SK-N-SH (cell line): Measurements from ENCODE around the gene CLASP2. TPM values are rescaled to one million over a fixed set of nuclear protein-coding genes. Genes with fewer than 3 reads are reported as not detected.

Experiments used
- CTCF ChIA-PET: fragments of 300-600, 350-600 bp; formaldehyde crosslinking; extraction: SDS; loops from one replicate; lab custom pipeline; 2021; lab: Yijun Ruan, JAX
- POLR2A ChIA-PET: fragments of 350-600 bp; sonication (Branson Sonifier 250); formaldehyde crosslinking; extraction: SDS; loops from one replicate; lab custom pipeline; 2020; ENCODE audit warnings: antibody characterized with exemption, inconsistent platforms; lab: Yijun Ruan, JAX
- DNase-seq: peaks from one replicate; pipeline ENCODE4 v3.0.0; 2012
- H2AFZ ChIP-seq: fragments of 200-600 bp; sonication (generic); 2 replicates; pipeline ENCODE4 v1.8.1; 2016; ENCODE audit warnings: antibody characterized with exemption, mild to moderate bottlenecking, low read depth
- H3F3A ChIP-seq: fragments of 200-600 bp; sonication (generic); replicated peaks from 2 replicates; pipeline ENCODE3; 2016; ENCODE audit warnings: antibody characterized with exemption, mild to moderate bottlenecking; ENCODE audit not compliant: insufficient read depth
- H3K27ac ChIP-seq, 2 experiments: fragments of 200-500 bp in 1 of 2; fragments of 200-600 bp in 1 of 2; sonication (Bioruptor generic) in 1 of 2; sonication (generic), shearing (Covaris generic) in 1 of 2; 2 replicates each; pipeline versions ENCODE4 v1.5.1 to v1.6.1; 2014 to 2016; ENCODE audit warnings: low read depth in 2 of 2, inconsistent platforms in 1 of 2, low read length in 1 of 2, mild to moderate bottlenecking in 1 of 2, mixed read lengths in 1 of 2
- H3K27me3 ChIP-seq: fragments of 200-600 bp; sonication (generic), shearing (Covaris generic); 2 replicates; pipeline ENCODE4 v1.6.1; 2016; ENCODE audit warnings: mixed run types; ENCODE audit not compliant: insufficient read depth
- H3K36me3 ChIP-seq, 2 experiments: fragments of 200-500 bp in 1 of 2; fragments of 200-600 bp in 1 of 2; sonication (Bioruptor generic) in 1 of 2; sonication (generic) in 1 of 2; replicated peaks in 1 of 2; 2 replicates each; pipeline versions ENCODE3 to v1.5.1; 2014 to 2016; ENCODE audit warnings: low read length in 1 of 2, mild to moderate bottlenecking in 1 of 2; ENCODE audit not compliant: insufficient read depth in 2 of 2, control insufficient read depth in 1 of 2
- H3K4me1 ChIP-seq, 2 experiments: fragments of 200-500 bp in 1 of 2; fragments of 200-600 bp in 1 of 2; sonication (Bioruptor generic) in 1 of 2; sonication (generic), shearing (Covaris generic) in 1 of 2; 2 replicates each; pipeline versions ENCODE4 v1.5.1 to v1.6.1; 2014 to 2016; ENCODE audit warnings: low read depth in 1 of 2, low read length in 1 of 2, mixed run types in 1 of 2; ENCODE audit not compliant: insufficient read depth in 2 of 2, control insufficient read depth in 1 of 2
- H3K4me2 ChIP-seq: fragments of 200-600 bp; sonication (generic), shearing (Covaris generic); 2 replicates; pipeline ENCODE4 v1.6.1; 2017; ENCODE audit warnings: mixed run types
- H3K4me3 ChIP-seq, 2 experiments: fragments of 200-500 bp in 1 of 2; fragments of 200-600 bp in 1 of 2; sonication (Bioruptor generic) in 1 of 2; sonication (generic), shearing (Covaris generic) in 1 of 2; 2 replicates each; pipeline versions ENCODE4 v1.5.1 to v1.8.1; 2014 to 2016; ENCODE audit warnings: low read depth in 2 of 2, inconsistent platforms in 1 of 2, low read length in 1 of 2, mild to moderate bottlenecking in 1 of 2, mixed read lengths in 1 of 2, moderate library complexity in 1 of 2
- H3K79me2 ChIP-seq: fragments of 200-600 bp; sonication (generic); 2 replicates; pipeline ENCODE4 v1.8.1; 2017; ENCODE audit warnings: mild to moderate bottlenecking; ENCODE audit not compliant: insufficient read depth
- H3K9ac ChIP-seq: fragments of 200-600 bp; sonication (generic); 2 replicates; pipeline ENCODE4 v1.6.1; 2017; ENCODE audit warnings: mixed run types
- H3K9me2 ChIP-seq: fragments of 200-600 bp; sonication (generic); 2 replicates; pipeline ENCODE4 v1.6.1; 2017; ENCODE audit warnings: mixed run types
- H3K9me3 ChIP-seq: fragments of 200-600 bp; sonication (generic); 2 replicates; pipeline ENCODE4 v1.6.1; 2017; ENCODE audit warnings: mixed run types, mild to moderate bottlenecking, moderate library complexity
- H4K20me1 ChIP-seq: fragments of 200-600 bp; sonication (generic); 2 replicates; pipeline ENCODE4 v1.6.1; 2017; ENCODE audit warnings: mild to moderate bottlenecking, mixed run types; ENCODE audit not compliant: insufficient read depth
- EP300 ChIP-seq, 2 experiments: IDR thresholded peaks; 2 replicates each; pipeline versions ENCODE4 v1.4.0 to v1.6.1; 2012; ENCODE audit warnings: borderline replicate concordance in 1 of 2, low read depth in 1 of 2, low read length in 1 of 2
- FOSL2 ChIP-seq: IDR thresholded peaks from 2 replicates; pipeline ENCODE4 v1.4.0; 2012; ENCODE audit warnings: low read depth, mild to moderate bottlenecking, moderate library complexity, borderline replicate concordance
- JUND ChIP-seq: IDR thresholded peaks from 2 replicates; pipeline ENCODE4 v1.4.0; 2012
- MEF2A ChIP-seq: IDR thresholded peaks from 2 replicates; pipeline ENCODE4 v1.4.0; 2012; ENCODE audit warnings: low read depth, borderline replicate concordance
- NFIC ChIP-seq: IDR thresholded peaks from 2 replicates; pipeline ENCODE4 v1.4.0; 2012; ENCODE audit warnings: borderline replicate concordance
- PBX3 ChIP-seq: IDR thresholded peaks from 2 replicates; pipeline ENCODE4; 2012
- RFX5 ChIP-seq: IDR thresholded peaks from 2 replicates; pipeline ENCODE4 v1.6.1; 2012; ENCODE audit warnings: mild to moderate bottlenecking, improper control_type of control experiment, low read length
- TCF12 ChIP-seq: IDR thresholded peaks from 2 replicates; pipeline ENCODE4 v1.4.0; 2012
- WGBS: methylation state at CpG from one replicate; pipeline ENCODE4 v1.1.6; 2017; ENCODE audit warnings: low lambda C conversion rate; 5-methylcytosine and 5-hydroxymethylcytosine counted together
- polyA plus RNA-seq, 3 experiments: library from polyadenylated mRNA; depleted of rRNA; stranded (reverse); fragments of >200 nt; gene quantifications; 2 replicates each; pipeline ENCODE4 v1.2.3, GENCODE V29; 2012
- TF ChIP-seq, protein P1 (sequence below): fragments of 150-350 bp; IDR thresholded peaks from 2 replicates; pipeline ENCODE4 v1.6.1; 2016; ENCODE audit warnings: mild to moderate bottlenecking, low read depth, low read length

CLASP2 gene
- polyA plus RNA-seq, 1 of the 3 experiments (the other 2 are of a cell fraction), result 13.2 TPM

DNA sequence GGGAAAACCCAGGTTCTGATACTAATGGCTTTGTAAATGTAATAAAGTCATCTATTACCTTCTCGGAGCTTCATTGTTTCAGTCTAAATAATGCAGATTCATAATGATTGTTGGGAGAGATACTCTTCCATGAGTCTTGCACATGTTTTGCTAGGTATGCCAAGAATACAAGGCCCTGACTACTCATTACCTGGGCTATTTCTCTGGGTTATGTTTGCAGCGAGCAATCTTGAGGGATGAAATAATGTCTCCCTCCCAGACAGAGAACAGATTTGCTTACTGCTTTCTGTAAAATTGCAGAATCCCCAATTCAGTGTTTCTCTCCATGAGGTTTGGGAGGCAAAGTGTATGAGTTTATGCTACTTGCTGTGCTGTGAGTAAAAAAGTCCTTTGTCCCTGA, 6.2 kb upstream of the CLASP2 start:
- Histone ChIP-seq H2AFZ (no peak overlapping the region), H3K9ac (no peak overlapping the region), H3K4me1 (peaks cover 0 to 5% of the 10 kb centered on the region in 2 experiments; a peak in 2 of 4 replicates), H3K27me3 (no peaks in the 10 kb centered on the region), H3K36me3 (no peaks in the 10 kb centered on the region), H3K79me2 (no peaks in the 10 kb centered on the region), H3K9me2 (no peaks in the 10 kb centered on the region), H3K4me3 (no peak overlapping the region), H3K27ac (no peak overlapping the region), H3F3A (peaks cover 15% of the 10 kb centered on the region), H3K4me2 (no peak overlapping the region), H3K9me3 (no peaks in the 10 kb centered on the region), H4K20me1 (no peaks in the 10 kb centered on the region)
- POLR2A ChIA-PET, result no interaction called here
- 95% methylated on average over 2 of the region's 2 CpGs for WGBS
- CTCF ChIA-PET, result no interaction called here
- TF ChIP-seq NFIC, result no peak
- DNase-seq, result no peak

- WGBS, result 53% methylated on average over 2 of the region's 2 CpGs
- H3K4me3 ChIP-seq, result no peak overlapping the region
Observed at GRCh38 chr3:33722626-33723370, 4.7 kb upstream of the CLASP2 start.

More at GRCh38 chr3:33722626-33723370, 4.7 kb upstream of the CLASP2 start:
- Histone ChIP-seq H3K27ac (peak overlapping the region; percentile 53 to 79; a peak in 3 of 4 replicates), H3K9me3 (no peaks in the 10 kb centered on the region), H3K4me2 (peak overlapping the region; percentile 28; the same call in 1 of the 2 replicates), H3K4me1 (peaks cover 2 to 5% of the 10 kb centered on the region in 2 experiments; a peak in 3 of 4 replicates), H4K20me1 (no peaks in the 10 kb centered on the region), H3K27me3 (no peaks in the 10 kb centered on the region), H3K9ac (peak overlapping the region; percentile 23; the same call in 1 of the 2 replicates), H2AFZ (peak overlapping the region; percentile 91), H3K79me2 (no peaks in the 10 kb centered on the region), H3F3A (peaks cover 15% of the 10 kb centered on the region), H3K36me3 (no peaks in the 10 kb centered on the region), H3K9me2 (no peaks in the 10 kb centered on the region)
- DNase-seq, result no peak
- TF ChIP-seq JUND (peak; percentile 53), PBX3 (peak; percentile 32; the same call in 1 of the 2 replicates), MEF2A (peak; percentile 89), RFX5 (no peak), TCF12 (0 out of 2 replicates have a peak, but pooled peaks have one; percentile 5), EP300 (IDR thresholded peaks at IDR 0.05; ENCODE audit: borderline replicate concordance in 1 of 2, low read depth in 1 of 2, low read length in 1 of 2) (peak in 1 of 2 experiments; percentile 44; a peak in 1 of 4 replicates), FOSL2 (peak; percentile 31; the same call in 1 of the 2 replicates)
- TF ChIP-seq, protein P1, sequence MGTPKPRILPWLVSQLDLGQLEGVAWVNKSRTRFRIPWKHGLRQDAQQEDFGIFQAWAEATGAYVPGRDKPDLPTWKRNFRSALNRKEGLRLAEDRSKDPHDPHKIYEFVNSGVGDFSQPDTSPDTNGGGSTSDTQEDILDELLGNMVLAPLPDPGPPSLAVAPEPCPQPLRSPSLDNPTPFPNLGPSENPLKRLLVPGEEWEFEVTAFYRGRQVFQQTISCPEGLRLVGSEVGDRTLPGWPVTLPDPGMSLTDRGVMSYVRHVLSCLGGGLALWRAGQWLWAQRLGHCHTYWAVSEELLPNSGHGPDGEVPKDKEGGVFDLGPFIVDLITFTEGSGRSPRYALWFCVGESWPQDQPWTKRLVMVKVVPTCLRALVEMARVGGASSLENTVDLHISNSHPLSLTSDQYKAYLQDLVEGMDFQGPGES, result no peak
- CTCF ChIA-PET, result interaction anchor here (2.3 kb wide), 1 partner anchor 350 kb away, joined by 6 read pairs; no protein-coding TSS in a partner anchor
- POLR2A ChIA-PET, result no interaction called here
